ENCODE results near the gene TPSG1.
"Not testable (repeated sequence)": the region's sequence is repeated elsewhere in the genome, so short reads cannot be mapped to it uniquely, and the experiment has no call there.

The TPSG1 gene

GRCh38 chr16:1232049-1232748, 7.1 kb upstream of the TPSG1 start:
- in situ Hi-C loops (cut with MboI; ENCODE audit: low sequenced_read_pairs), result not testable (repeated sequence)

- in situ Hi-C loops (cut with MboI; ENCODE audit: low sequenced_read_pairs), result not testable (repeated sequence)
Observed at GRCh38 chr16:1231301-1231700, 6.2 kb upstream of the TPSG1 start.

- in situ Hi-C loops (cut with MboI; ENCODE audit: low sequenced_read_pairs), result not testable (repeated sequence)
Observed at GRCh38 chr16:1230471-1231212, 5.6 kb upstream of the TPSG1 start.

DNA sequence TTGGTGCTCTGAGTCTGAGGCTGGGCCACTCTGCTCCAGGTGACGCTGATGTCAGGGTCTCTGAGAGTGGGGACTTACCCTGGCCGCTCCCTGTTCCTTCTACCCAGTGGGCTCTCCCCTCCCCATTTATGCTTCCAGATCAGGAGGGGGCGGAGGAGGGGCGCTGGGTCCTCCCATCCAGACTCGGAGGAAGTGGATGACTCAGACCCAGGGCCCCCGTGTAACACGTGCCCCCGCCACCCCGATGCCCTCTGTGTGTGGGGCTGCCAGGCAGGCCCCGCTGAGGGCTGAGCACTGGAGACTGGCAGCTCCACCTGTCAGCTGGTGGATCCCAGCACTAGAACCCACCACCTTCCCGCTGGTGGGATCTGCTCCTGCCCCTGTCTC, 5.0 kb upstream of the TPSG1 start, which contains the start of gene TPSB2:
TSS of gene TPSB2 (minus strand) at position 101 of the 387 bp plus-strand sequence. CDS start 233 bp downstream, outside the sequence.
- in situ Hi-C loops (cut with MboI; ENCODE audit: low sequenced_read_pairs), result not testable (repeated sequence)

- in situ Hi-C loops (cut with MboI; ENCODE audit: low sequenced_read_pairs), result not testable (repeated sequence)
Observed at GRCh38 chr16:1229476-1229875, 4.4 kb upstream of the TPSG1 start.

DNA sequence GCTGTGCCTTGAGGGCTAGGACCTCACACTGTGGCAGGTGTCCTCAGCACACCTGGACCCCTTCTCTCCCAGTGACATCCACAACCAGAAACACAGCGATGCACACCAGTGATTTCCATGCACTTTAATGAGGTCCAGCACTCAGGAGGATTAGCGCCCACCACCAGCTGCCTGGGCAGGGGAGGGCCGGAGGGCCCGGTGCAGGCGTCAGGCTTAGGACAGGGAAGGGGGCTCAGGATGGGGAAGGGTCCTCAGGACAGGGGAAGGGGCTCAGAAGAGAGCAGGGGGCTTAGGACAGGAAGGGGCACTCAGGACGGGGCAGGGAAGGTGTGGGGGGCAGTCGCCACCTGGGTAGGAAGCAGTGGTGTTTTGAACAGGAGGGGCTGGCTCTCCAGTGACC, 3.2 kb upstream of the TPSG1 start:
- in situ Hi-C loops (cut with MboI; ENCODE audit: low sequenced_read_pairs), result not testable (repeated sequence)

- in situ Hi-C loops (cut with MboI; ENCODE audit: low sequenced_read_pairs), result not testable (repeated sequence)
Observed at GRCh38 chr16:1226692-1227091, 1.6 kb upstream of the TPSG1 start.

- in situ Hi-C loops (cut with MboI; ENCODE audit: low sequenced_read_pairs), result not testable (repeated sequence)
Observed at GRCh38 chr16:1225728-1226311, 752 bp upstream of the TPSG1 start.

DNA sequence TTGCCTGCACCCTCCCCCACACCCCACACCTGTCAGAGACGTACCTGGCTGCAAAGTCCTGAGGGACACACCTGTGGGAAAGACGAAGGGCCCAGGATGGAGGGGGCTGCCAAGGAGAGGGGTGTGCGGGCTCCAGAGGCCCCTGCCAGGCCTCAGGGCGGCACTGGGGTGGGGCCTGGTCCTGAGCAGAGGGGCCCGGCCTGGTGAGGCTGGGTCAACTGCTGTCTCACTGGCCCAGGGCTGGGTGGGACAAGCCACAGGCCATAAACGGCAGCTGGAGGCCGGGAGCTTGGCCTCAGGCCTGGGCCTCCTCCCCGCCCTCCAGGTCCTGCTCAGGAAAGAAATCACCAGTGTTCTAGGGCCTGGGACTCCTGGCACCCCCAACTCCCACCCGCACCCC, 510 bp downstream of the TPSG1 start:
- in situ Hi-C loops (cut with MboI; ENCODE audit: low sequenced_read_pairs), result no loop called here

DNA sequence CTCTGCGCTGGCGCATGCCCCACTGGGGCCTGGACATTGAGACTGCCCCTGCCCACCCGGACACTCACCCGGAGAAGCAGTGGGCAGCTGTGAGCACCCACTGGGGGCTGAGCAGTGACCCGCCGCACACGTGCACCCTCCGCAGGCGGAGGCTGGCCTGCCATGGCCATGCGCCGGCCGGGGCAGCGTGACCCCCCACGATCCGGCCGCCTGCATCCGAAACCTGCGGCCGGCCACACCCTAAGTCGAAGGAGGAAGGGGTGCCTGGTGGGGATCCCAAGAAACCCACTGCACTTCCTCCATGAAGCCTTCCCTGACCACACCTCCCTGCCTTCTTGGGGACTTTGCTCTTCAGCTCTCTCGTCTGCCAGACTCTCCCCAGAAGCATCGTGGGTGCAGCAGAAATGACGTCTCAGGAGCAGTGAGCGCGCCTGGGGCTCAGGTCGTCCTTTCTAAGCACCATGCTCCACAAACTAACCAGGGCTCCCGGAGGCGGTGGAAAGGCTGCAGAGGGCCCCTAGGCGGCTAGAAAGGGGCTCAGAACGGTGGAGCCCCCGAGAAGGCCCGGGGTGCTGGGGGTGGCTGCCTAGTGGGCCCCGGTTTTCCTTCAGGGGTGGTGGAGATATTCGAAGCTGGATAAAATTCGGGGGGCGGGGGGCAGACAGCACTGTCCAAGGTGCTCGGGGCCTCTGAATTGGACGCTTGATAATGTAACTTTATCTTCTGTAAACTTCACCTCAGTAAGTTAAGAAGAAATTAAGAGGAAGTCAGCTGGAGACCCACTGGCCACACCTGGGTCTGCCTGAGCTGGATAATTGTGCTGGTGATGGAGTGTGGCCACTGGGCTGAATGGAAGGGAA, 1.5 kb downstream of the TPSG1 start:
- in situ Hi-C loops (cut with MboI; ENCODE audit: low sequenced_read_pairs), result no loop called here

- in situ Hi-C loops (cut with MboI; ENCODE audit: low sequenced_read_pairs), result no loop called here
Observed at GRCh38 chr16:1222553-1223354, 2.3 kb downstream of the TPSG1 start.

DNA sequence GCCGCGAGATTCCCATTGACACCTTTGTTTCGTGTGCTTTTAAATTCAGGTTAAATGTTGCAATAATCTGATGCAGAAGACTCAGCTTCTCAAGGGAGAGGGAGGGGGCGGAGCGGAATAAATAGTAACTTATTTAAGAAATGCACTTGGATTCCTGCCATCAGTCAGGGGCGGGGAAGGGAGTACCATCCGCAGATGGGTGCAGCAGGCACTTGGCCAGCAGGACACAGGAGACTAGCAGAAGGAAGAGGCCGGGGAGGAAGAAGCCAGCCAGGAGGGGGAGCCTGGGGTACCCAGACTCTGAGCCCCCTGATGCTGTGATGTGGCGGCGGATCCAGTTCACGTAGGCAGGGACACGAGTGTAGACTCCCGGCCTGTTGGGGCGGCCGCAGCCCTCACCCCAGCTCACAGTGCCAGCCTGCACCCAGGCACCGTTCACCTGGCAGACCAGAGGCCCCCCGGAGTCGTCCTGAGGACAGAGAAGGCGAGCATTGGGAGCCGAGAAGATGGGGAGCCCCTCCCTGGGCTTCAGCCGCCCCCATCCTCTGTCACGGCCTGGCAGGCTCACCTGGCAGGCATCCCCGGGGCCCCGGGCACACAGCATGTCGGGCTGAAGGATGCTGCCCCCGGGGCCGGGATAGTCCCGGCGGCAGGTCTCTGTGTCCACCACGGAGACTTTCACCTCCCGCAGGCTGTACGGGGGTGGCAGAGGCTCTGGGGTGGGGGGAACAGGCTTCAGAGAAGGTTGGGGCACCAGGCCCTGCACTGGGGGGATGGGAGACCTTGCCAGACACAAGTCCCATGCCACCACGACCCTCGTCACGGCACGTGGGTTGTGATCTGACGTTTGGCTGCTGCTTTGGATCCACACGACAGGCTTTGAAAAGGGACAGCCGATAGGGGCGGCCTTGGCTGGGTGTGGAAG, 3.2 kb downstream of the TPSG1 start:
- in situ Hi-C loops (cut with MboI; ENCODE audit: low sequenced_read_pairs), result no loop called here

GRCh38 chr16:1220841-1221627, 4.0 kb downstream of the TPSG1 start:
- in situ Hi-C loops (cut with MboI; ENCODE audit: low sequenced_read_pairs), result no loop called here

- in situ Hi-C loops (cut with MboI; ENCODE audit: low sequenced_read_pairs), result no loop called here
Observed at GRCh38 chr16:1220098-1220728, 4.9 kb downstream of the TPSG1 start.

DNA sequence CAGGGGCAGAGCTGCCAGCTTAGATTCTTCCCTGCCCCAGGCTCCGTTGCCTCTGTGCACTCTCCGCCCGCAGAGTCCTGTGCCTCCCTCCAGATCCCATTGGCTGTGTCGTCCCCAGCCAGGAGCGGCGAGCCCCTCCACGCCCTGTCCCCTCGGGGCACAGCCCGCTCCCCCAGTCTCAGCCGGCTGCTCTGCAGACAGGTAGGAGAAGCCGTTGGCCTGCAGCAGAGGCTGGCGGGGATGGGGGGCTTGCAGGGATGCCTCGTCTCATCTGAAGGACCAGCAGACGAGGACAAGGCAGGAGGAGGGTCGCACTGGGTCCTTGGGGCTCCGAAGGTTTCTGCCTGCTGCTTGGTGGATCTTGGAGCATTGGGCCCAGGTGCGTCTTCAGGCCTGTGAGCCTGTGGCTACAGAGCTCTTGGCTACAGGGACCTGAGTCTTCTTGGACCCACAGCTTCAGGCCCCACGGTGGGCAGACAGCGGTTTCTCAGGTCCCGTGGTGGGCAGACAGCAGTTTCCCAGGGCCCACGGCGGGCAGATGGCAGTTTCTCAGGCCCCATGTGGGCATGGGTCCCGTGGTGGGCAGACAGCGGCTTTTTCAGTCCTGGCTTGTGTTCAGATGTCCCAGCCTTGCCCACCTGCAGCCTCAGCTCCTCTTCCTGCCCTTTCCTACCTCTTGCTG, 6.0 kb downstream of the TPSG1 start:
- in situ Hi-C loops (cut with MboI; ENCODE audit: low sequenced_read_pairs), result no loop called here

DNA sequence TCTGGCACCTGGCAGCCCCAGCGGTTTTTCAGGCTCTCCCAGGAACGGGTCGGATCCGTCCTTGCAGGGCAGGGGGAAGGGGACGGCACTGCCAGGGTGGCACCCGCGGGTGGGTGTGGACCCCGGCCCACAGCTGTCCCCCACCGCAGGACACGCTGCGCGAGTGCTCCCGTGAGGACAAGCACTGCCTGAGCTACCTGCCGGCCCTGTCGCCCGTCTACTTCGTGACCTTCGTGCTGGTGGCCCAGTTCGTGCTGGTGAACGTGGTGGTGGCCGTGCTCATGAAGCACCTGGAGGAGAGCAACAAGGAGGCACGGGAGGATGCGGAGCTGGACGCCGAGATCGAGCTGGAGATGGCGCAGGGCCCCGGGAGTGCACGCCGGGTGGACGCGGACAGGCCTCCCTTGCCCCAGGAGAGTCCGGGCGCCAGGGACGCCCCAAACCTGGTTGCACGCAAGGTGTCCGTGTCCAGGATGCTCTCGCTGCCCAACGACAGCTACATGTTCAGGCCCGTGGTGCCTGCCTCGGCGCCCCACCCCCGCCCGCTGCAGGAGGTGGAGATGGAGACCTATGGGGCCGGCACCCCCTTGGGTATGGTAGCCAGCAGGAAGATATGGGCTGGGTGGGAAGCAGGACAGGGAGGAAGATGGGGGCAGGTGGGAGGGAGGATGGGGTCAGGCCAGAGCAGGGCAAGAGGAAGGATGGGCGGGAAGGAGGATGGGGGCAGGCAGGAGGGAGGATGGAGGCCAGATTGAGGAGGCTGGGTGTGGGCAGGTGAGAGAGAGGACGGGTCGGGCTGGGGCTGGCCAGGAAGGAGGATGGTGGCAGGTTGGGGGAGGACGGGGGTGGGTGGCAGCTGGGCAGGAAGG, 6.8 kb downstream of the TPSG1 start:
- in situ Hi-C loops (cut with MboI; ENCODE audit: low sequenced_read_pairs), result no loop called here

All from HL-60/S4 treated with phorbol 12-myristate 13-acetate at 8.2 ng/mL for 4 days and 3 days (cell line).